ENCODE data around the gene TBXAS1.

The TBXAS1 gene

GRCh38 chr7:139854803-139855497 lies 25.9 kb downstream of the TBXAS1 start:
- no peak for DNase-seq

DNA sequence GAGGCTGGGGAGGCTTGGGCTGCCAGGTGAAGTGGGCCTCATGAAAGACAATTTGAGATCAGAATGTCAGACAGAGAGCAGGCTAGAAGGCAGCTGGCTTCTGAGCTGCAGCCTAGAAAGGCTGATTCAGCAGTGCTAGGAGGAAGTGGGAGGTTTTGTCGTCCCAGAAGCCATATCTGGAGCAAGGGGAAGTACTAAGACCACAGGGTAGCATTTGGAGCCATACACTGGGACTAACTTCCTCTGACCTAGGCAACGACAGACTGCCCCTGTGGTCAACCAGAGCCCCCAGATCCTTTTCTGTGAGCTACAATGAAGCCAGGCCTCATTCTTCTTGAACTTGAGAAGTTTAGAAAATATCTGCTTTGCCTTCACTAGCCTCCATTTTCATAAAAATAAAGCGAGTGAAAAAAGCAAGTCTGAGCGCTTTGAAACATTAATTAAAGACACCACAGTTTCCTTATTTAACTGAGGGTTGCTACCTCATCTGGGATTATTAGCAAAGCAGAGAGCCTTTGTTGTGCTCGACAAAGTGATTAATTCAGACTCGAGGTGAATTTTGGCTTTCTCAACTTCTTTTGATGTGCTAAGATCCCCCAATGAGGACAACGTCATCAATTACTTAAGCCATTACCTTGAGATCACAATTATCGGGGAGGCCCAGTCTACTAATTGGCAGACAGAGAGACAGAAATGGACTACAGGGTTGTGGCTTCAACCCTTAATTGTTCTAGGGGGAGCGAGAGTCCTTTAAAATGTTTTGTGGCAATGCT lies 26.6 kb downstream of the TBXAS1 start:
- DNase-seq = peak in 10 of 56 donors; percentile 2 to 36 (median 14)

- no peak for DNase-seq
These were observed 28.7 kb downstream of the TBXAS1 start for GRCh38 chr7:139857791-139858190.

GRCh38 chr7:139860090-139860775 lies 31.2 kb downstream of the TBXAS1 start:
- DNase-seq = peak in 8 of 56 donors; percentile 3 to 21 (median 10)

- DNase-seq = no peak
These were observed 32.7 kb downstream of the TBXAS1 start for GRCh38 chr7:139861803-139862202.

- no peak for DNase-seq
These were observed 37.2 kb downstream of the TBXAS1 start for GRCh38 chr7:139866047-139866837.

DNA sequence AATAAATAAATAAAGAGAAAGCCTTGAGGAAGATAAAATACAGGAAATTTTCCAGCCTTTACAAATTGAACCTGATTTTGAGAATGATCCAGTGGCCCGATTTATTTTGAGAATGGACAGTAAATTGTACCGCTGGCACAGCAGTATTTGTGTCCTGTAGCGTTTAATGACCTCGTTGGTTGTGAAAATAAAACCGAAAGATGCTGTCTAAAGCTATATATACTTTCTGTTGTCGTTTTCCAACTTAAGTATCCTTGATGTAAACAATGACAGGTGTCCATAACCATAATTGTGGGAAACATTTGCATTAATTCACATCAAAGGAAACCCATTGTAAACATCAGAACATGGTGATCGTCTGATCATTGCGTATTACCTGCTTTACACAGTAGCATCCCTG lies 38.8 kb downstream of the TBXAS1 start:
- no peak for DNase-seq

GRCh38 chr7:139869886-139870285 lies 40.8 kb downstream of the TBXAS1 start:
- no peak for DNase-seq

GRCh38 chr7:139870380-139870779 lies 41.3 kb downstream of the TBXAS1 start:
- DNase-seq = no peak

DNA sequence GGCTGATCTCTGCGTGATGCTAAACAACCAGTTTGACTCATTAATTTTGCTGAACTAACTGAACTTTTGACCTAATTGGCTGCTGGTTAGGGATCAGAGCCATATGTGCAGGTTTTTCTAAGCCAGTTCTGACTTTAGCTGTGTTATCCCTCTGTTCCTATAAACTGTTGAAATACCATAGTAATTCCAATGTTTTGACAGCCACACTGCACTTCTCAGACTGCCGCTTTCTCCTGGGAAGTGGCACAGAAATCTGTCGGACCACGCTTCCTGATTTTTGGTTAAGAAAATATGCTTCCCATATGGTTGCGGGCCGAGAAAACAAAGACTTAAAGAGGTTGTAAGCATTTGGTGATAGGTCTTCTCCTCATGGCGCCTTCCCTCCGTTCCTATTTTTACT lies 42.3 kb downstream of the TBXAS1 start:
- DNase-seq = no peak

DNA sequence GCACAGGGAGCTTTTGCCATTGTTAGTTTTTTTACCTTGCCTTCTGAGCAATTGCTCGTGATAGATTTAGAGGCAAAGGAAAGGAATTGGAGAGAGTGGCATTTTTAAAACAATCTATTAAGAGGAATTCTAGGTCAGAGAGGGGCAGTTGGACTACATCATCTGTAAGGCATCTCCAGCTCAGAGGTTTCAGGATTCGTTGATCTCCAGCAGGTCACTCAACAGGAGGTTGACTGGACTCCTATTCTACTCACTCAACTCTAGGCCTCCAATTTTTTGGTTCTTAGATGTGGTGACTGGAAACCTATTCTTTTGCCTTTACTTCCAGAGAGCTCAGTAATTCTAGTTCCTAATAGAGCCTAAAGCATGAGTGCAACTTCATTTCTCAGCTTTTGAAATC lies 42.8 kb downstream of the TBXAS1 start:
- DNase-seq = no peak

DNA sequence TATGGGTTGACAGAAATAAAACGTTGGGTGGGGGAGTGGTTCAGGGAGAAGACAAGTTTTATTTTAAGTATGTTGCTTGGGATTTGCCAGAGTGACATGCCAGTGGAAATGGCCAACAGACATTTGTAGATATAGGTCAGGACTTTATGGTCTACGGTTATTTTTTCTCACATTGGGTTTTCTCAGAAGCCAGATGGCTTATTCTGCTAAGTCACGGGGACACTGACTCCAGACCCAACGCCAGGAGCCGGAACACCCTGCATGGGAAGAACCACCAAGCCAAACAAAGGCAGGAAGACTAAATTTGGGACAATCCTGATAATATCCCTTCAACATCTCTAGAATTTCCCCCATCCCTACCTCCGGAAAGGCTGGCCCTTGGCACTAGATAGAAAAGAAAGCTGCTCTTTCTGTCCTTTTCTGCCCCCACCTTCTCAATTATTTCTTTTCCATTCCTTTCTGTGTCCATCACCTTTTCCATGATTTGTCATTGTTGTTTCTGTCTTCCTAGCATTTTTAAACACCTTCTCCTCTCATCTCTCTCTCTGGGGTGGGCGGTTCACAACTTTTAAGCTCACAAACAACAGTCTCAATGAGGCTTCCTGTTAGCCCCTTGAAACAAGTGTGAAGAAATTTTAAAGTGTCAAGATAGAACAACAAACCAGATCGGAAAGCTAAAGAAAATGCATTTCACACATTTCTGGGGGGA lies 44.7 kb downstream of the TBXAS1 start:
- DNase-seq = no peak

GRCh38 chr7:139874302-139874629 lies 45.2 kb downstream of the TBXAS1 start:
- no peak for DNase-seq

DNA sequence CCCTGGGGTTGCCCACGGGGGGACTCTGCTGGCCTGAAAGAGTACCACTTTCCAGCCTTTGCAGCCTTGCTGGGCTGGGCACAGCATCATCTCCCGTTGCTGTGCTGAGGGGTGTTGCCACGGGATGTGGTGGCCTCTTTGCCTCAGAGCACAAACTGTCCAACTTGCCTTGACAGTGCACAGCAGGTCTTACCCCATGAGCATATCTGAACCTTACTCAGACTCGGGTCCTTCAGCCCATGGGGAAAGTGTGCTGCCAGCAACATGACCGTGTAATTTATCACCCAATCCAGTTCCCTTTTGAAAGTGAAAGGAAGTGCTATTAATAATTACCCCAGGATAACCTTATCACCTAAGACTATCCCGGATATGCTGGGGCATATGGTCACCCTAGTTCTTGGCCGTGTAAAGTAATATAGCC lies 46.8 kb downstream of the TBXAS1 start:
- DNase-seq = no peak

- no peak for DNase-seq
These were observed 47.7 kb downstream of the TBXAS1 start for GRCh38 chr7:139876622-139877283.

- no peak for DNase-seq
These were observed 54.8 kb downstream of the TBXAS1 start for GRCh38 chr7:139883814-139884213.

DNA sequence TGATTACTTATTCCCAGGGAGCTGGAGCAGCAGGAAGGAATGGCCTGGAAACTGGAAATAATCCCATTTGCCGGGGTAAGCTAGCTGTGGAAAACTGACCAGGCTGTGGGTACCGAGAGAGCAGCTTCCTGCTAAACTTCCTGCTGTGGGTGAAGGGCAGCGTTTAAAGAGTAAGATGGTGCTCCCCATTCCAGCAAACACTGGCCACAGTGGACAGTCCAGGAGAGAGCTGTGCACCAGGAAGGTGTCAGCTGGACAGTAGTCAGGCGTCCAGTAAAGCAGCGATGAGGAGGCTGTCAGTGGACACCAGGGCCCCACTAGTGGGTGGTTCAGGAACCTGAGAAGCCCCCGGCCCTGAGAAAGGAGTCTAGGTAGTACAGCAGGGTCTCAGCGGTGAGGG lies 55.4 kb downstream of the TBXAS1 start:
- no peak for DNase-seq

DNA sequence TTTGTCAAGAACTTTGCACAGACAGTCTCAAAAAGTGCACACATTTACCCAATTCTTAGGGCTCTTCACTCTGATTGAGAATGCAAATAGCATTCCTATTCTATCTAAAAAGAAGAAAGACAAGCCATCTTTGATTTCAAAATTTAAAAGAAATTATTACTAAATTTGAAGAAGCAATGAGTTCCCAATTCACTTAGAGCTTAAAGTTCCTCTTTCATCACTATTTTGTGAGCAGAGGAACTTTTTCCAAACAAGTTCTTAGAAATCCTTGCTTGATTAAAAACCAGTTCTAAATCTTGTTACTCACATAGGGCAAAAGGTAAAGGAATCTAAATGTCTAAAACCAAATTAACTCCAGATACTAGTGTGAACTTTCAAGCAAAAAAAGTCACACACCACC lies 56.4 kb downstream of the TBXAS1 start:
- DNase-seq = no peak

GRCh38 chr7:139886206-139886605 lies 57.1 kb downstream of the TBXAS1 start:
- DNase-seq = no peak

- DNase-seq = no peak
These were observed 57.8 kb downstream of the TBXAS1 start for GRCh38 chr7:139886899-139887298.
